Endothelial cell of umbilical vein (primary cell): Measurements from ENCODE around the gene ACCSL. TPM values are rescaled to one million over a fixed set of nuclear protein-coding genes. Genes with fewer than 3 reads are reported as not detected.
A peak's percentile ranks its signal among the peaks of the same experiment; 100 is the strongest.

Source experiments
- BruUV-seq: library from RNA; stranded (reverse); fragments of 400-500 nt; replicated peaks from 2 replicates; lab custom pipeline; 2021; lab: Mats Ljungman, UMichigan
- CTCF ChIA-PET: fragments of 300-600, 350-600 bp; sonication (Branson Sonifier 250); formaldehyde crosslinking; loops from one replicate; lab custom pipeline; 2021; ENCODE audit warnings: antibody characterized with exemption, inconsistent platforms; lab: Charles Lee
- POLR2A ChIA-PET: fragments of 300-600, 350-600 bp; sonication (Branson Sonifier 250); formaldehyde crosslinking; loops from one replicate; lab custom pipeline; 2021; ENCODE audit warnings: antibody characterized with exemption, inconsistent platforms; lab: Charles Lee
- DNase-seq: peaks from one replicate; pipeline ENCODE4 v3.0.0-alpha.2; 2011; ENCODE audit warnings: low read depth, low spot score
- FAIRE-seq: peaks from 2 replicates; lab custom pipeline; 2011; peaks lifted over from hg19 to GRCh38; lab: Jason Lieb, UNC
- H2AFZ ChIP-seq: 2 replicates; pipeline ENCODE4 v1.6.0; 2012; ENCODE audit warnings: low read depth, low read length, control low read depth, inconsistent platforms
- H3K27ac ChIP-seq: 2 replicates; pipeline ENCODE4 v1.5.1; 2011; ENCODE audit warnings: low read depth, mild to moderate bottlenecking, control low read depth, low read length, moderate library complexity; ENCODE audit not compliant: insufficient read depth
- H3K27me3 ChIP-seq, 2 experiments: 2 replicates each; pipeline versions ENCODE4 v1.6.0 to v1.6.1; 2011; ENCODE audit warnings: low read length in 2 of 2, mixed read lengths in 1 of 2; ENCODE audit not compliant: control insufficient read depth in 2 of 2, insufficient read depth in 2 of 2
- H3K36me3 ChIP-seq, 2 experiments: 2 replicates in 1 of 2; 3 replicates in 1 of 2; pipeline ENCODE4 v1.5.1; 2011; ENCODE audit warnings: low read length in 2 of 2, mild to moderate bottlenecking in 1 of 2, moderate library complexity in 1 of 2; ENCODE audit not compliant: control insufficient read depth in 2 of 2, insufficient read depth in 2 of 2; ENCODE audit errors: extremely low read depth in 1 of 2
- H3K4me1 ChIP-seq: 3 replicates; pipeline ENCODE4 v1.5.1; 2011; ENCODE audit warnings: mild to moderate bottlenecking, low read length; ENCODE audit not compliant: control insufficient read depth, insufficient read depth; ENCODE audit errors: extremely low read depth
- H3K4me2 ChIP-seq: 2 replicates; pipeline ENCODE4 v1.6.1; 2011; ENCODE audit warnings: low read length, control low read depth, mixed read lengths; ENCODE audit not compliant: insufficient read depth
- H3K4me3 ChIP-seq, 3 experiments: fragments of 200-600 bp in 1 of 3; sonication (generic), shearing (Covaris generic) in 1 of 3; replicated peaks in 1 of 3; 2 replicates each; pipeline ENCODE4 v1.5.1; 2011 to 2016; ENCODE audit warnings: control low read depth in 3 of 3, low read length in 3 of 3, mild to moderate bottlenecking in 2 of 3, inconsistent platforms in 1 of 3, low read depth in 1 of 3, moderate library complexity in 1 of 3; ENCODE audit not compliant: insufficient read depth in 1 of 3
- H3K79me2 ChIP-seq: 2 replicates; pipeline ENCODE4 v1.6.0; 2012; ENCODE audit warnings: low read length, inconsistent platforms; ENCODE audit not compliant: control insufficient read depth, insufficient read depth
- H3K9ac ChIP-seq: replicated peaks from 2 replicates; pipeline ENCODE3; 2011; ENCODE audit warnings: low read length, control low read depth; ENCODE audit not compliant: insufficient read depth; ENCODE audit errors: extremely low read depth
- H3K9me1 ChIP-seq: replicated peaks from 3 replicates; pipeline ENCODE4 v1.6.0; 2011; ENCODE audit warnings: mild to moderate bottlenecking, low read length; ENCODE audit not compliant: control insufficient read depth, insufficient read depth; ENCODE audit errors: extremely low read depth
- H3K9me3 ChIP-seq: replicated peaks from 2 replicates; pipeline ENCODE4 v1.5.1; 2012; ENCODE audit warnings: low read length, inconsistent platforms; ENCODE audit not compliant: control insufficient read depth, insufficient read depth
- H4K20me1 ChIP-seq: replicated peaks from 2 replicates; pipeline ENCODE3; 2011; ENCODE audit warnings: mild to moderate bottlenecking, low read length; ENCODE audit not compliant: control insufficient read depth, insufficient read depth; ENCODE audit errors: extremely low read depth
- CTCF ChIP-seq, 2 donors: IDR thresholded peaks; 1 replicate in 1 of 2; 2 replicates in 1 of 2; pipeline ENCODE4 v1.5.1; 2011; ENCODE audit warnings: low read length in 2 of 2, mild to moderate bottlenecking in 2 of 2, moderate library complexity in 2 of 2, control low read depth in 1 of 2, inconsistent platforms in 1 of 2, low read depth in 1 of 2; ENCODE audit not compliant: insufficient read depth in 1 of 2; ENCODE audit errors: extremely low read depth in 1 of 2
- EZH2 ChIP-seq: IDR thresholded peaks from 2 replicates; pipeline ENCODE4 v1.6.1; 2012; ENCODE audit warnings: borderline replicate concordance, low read depth, mild to moderate bottlenecking, moderate library complexity, low read length, inconsistent platforms; ENCODE audit not compliant: severe bottlenecking
- FOS ChIP-seq: IDR thresholded peaks from 2 replicates; pipeline ENCODE4 v1.6.1; 2011; ENCODE audit warnings: mild to moderate bottlenecking, low read length, moderate library complexity, borderline replicate concordance; ENCODE audit not compliant: insufficient read depth
- GATA2 ChIP-seq: IDR thresholded peaks from 2 replicates; pipeline ENCODE4 v1.7.0; 2011; ENCODE audit warnings: low read depth, mild to moderate bottlenecking, moderate library complexity, mixed read lengths, low read length; ENCODE audit not compliant: insufficient read length, insufficient read depth
- JUN ChIP-seq: IDR thresholded peaks from 2 replicates; pipeline ENCODE4 v1.6.1; 2011; ENCODE audit warnings: borderline replicate concordance, low read depth; ENCODE audit not compliant: insufficient read length, insufficient read depth
- MAX ChIP-seq: IDR thresholded peaks from 2 replicates; pipeline ENCODE4 v1.6.1; 2011; ENCODE audit not compliant: insufficient read depth, insufficient read length
- MYC ChIP-seq: IDR thresholded peaks from one replicate; pipeline ENCODE4 v1.6.1; 2011; ENCODE audit warnings: mild to moderate bottlenecking, low read depth, low read length
- POLR2A ChIP-seq: IDR thresholded peaks from 2 replicates; pipeline ENCODE4 v1.6.1; 2012; ENCODE audit warnings: low read depth, mild to moderate bottlenecking, control low read depth, low read length
- POLR2AphosphoS5 ChIP-seq: IDR thresholded peaks from 2 replicates; pipeline ENCODE4 v1.6.1; 2012; ENCODE audit warnings: low read depth, mild to moderate bottlenecking, control low read depth, low read length, moderate library complexity; ENCODE audit not compliant: insufficient read depth
- dilution Hi-C: fragments of 300-500 bp; cut with MboI; formaldehyde crosslinking; loops from one replicate; pipeline ENCODE4 v1.15.0; 2019; ENCODE audit warnings: low sequenced_read_pairs; ENCODE audit not compliant: extremely low pct_ligation_motif_present
- intact Hi-C: fragments of 100-400 bp; cut with micrococcal nuclease; formaldehyde crosslinking; loops from one replicate; pipeline ENCODE4 v1.10.0; 2022
- polyA plus RNA-seq, 4 experiments: library from polyadenylated mRNA; depleted of rRNA in 3 of 4; stranded (reverse) in 3 of 4; unstranded in 1 of 4; fragments of >200 nt; gene quantifications; 2 replicates each; pipeline versions ENCODE4 v1.2.1 to v1.2.3, GENCODE V29; 2011 to 2012; ENCODE audit warnings: missing spikeins in 1 of 4
- total RNA-seq: library from RNA; stranded (reverse); gene quantifications from 2 replicates; pipeline ENCODE4 v1.2.3, GENCODE V29; 2021

Gene ACCSL
- total and polyA plus RNA-seq, 2 donors (not counting 3 experiments of a cell fraction or from before 2014, with no cell fraction given), result not detected

- Histone ChIP-seq H3K4me1 (peaks cover 10% of the 10 kb centered on the region), H3K9me3 (no peaks in the 10 kb centered on the region), H3K36me3 (no peaks in the 10 kb centered on the region), H3K9ac (peak overlapping the region; percentile 70), H3K79me2 (no peaks in the 10 kb centered on the region), H4K20me1 (no peaks in the 10 kb centered on the region), H3K9me1 (no peaks in the 10 kb centered on the region), H3K27ac (no peak overlapping the region), H2AFZ (peak overlapping the region; percentile 83), H3K27me3 (peaks cover 18 to 22% of the 10 kb centered on the region in 2 experiments), H3K4me2 (peak overlapping the region; percentile 67), H3K4me3 (peak overlapping the region; percentile 49 to 75 (median 62))
- peak; percentile 26 for DNase-seq
- intact Hi-C loops (no loop called here), dilution Hi-C loops (no loop called here)
- TF ChIP-seq GATA2 (no peak), POLR2AphosphoS5 (no peak), JUN (no peak), MYC (no peak), FOS (peak; percentile 13)
- BruUV-seq, result no TSS peak
- CTCF ChIA-PET, result interaction anchor here (1.6 kb wide), 1 partner anchor 207 kb away, joined by 3 read pairs; no protein-coding TSS in a partner anchor
- FAIRE-seq, result peak; percentile 53
- POLR2A ChIA-PET, result no interaction called here
Measured at GRCh38 chr11:44096360-44097185, 48.8 kb downstream of the ACCSL start.

GRCh38 chr11:44097821-44098220 lies 50.0 kb downstream of the ACCSL start:
- Histone ChIP-seq H3K36me3 (no peaks in the 10 kb centered on the region), H3K9ac (no peak overlapping the region), H3K9me3 (no peaks in the 10 kb centered on the region), H3K4me1 (peaks cover 10% of the 10 kb centered on the region), H3K4me3 (no peak overlapping the region), H3K27me3 (peaks cover 8 to 11% of the 10 kb centered on the region in 2 experiments), H3K9me1 (no peaks in the 10 kb centered on the region), H2AFZ (no peak overlapping the region), H3K79me2 (no peaks in the 10 kb centered on the region), H3K27ac (no peak overlapping the region), H3K4me2 (no peak overlapping the region), H4K20me1 (peaks cover 2% of the 10 kb centered on the region)
- intact Hi-C loops, result no loop called here
- ChIA-PET POLR2A (no interaction called here), CTCF (interaction anchor here (1.6 kb wide), 1 partner anchor 208 kb away, joined by 3 read pairs; no protein-coding TSS in a partner anchor)
- no TSS peak for BruUV-seq
- TF ChIP-seq EZH2 (no peak), POLR2A (no peak), GATA2 (no peak), JUN (no peak), FOS (no peak), POLR2AphosphoS5 (no peak), MAX (no peak), MYC (no peak), CTCF (IDR thresholded peaks at IDR 0.05; ENCODE audit: extremely low read depth in 1 of 2, insufficient read depth in 1 of 2, low read depth in 1 of 2, low read length in 2 of 2) (no peak)
- dilution Hi-C loops, result no loop called here
- FAIRE-seq (no peak), DNase-seq (no peak)
